ENCODE data around the gene RFLNA. TPM values are rescaled to one million over a fixed set of nuclear protein-coding genes. Genes with fewer than 3 reads are reported as not detected.

Gene RFLNA
- total RNA-seq, 2 donors from 2014 or later = 0.26 TPM; not detected in 1

- H3K9me3 ChIP-seq = no peaks in the 10 kb centered on the region
- DNase-seq (no peak), ATAC-seq (no peak)
- H3K36me3 ChIP-seq (replicated peaks in 1 of 2; ENCODE audit: insufficient read depth in 1 of 2, low read depth in 2 of 2) = no peaks in the 10 kb centered on the region
- no peak overlapping the region for H3K4me3 ChIP-seq
- no peak overlapping the region for H3K27ac ChIP-seq
- no peaks in the 10 kb centered on the region for H3K4me1 ChIP-seq
- 75 to 83% methylated on average over 9 to 10 of the region's 10 CpGs for WGBS, 2 donors
- TF ChIP-seq, protein P1, sequence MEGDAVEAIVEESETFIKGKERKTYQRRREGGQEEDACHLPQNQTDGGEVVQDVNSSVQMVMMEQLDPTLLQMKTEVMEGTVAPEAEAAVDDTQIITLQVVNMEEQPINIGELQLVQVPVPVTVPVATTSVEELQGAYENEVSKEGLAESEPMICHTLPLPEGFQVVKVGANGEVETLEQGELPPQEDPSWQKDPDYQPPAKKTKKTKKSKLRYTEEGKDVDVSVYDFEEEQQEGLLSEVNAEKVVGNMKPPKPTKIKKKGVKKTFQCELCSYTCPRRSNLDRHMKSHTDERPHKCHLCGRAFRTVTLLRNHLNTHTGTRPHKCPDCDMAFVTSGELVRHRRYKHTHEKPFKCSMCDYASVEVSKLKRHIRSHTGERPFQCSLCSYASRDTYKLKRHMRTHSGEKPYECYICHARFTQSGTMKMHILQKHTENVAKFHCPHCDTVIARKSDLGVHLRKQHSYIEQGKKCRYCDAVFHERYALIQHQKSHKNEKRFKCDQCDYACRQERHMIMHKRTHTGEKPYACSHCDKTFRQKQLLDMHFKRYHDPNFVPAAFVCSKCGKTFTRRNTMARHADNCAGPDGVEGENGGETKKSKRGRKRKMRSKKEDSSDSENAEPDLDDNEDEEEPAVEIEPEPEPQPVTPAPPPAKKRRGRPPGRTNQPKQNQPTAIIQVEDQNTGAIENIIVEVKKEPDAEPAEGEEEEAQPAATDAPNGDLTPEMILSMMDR (IDR thresholded peaks at IDR 0.05) = no peak
- TF ChIP-seq POLR2A (IDR thresholded peaks at IDR 0.05) = no peak
- no peaks in the 10 kb centered on the region for H3K27me3 ChIP-seq
- intact Hi-C loops (cut with DNase I) = no loop called here
Observed at GRCh38 chr12:124305136-124305535, 10.2 kb downstream of the RFLNA start.

GRCh38 chr12:124305776-124306685, 11.1 kb downstream of the RFLNA start:
- no peaks in the 10 kb centered on the region for H3K4me1 ChIP-seq
- intact Hi-C loops (cut with DNase I) = no loop called here
- DNase-seq = no peak
- no peaks in the 10 kb centered on the region for H3K27me3 ChIP-seq
- WGBS, 2 donors = 78 to 86% methylated on average over 18 to 24 of the region's 24 CpGs
- TF ChIP-seq POLR2A (IDR thresholded peaks at IDR 0.05) = no peak
- TF ChIP-seq, protein P1 (IDR thresholded peaks at IDR 0.05) = no peak
- H3K36me3 ChIP-seq (replicated peaks in 1 of 2; ENCODE audit: insufficient read depth in 1 of 2, low read depth in 2 of 2) = no peaks in the 10 kb centered on the region
- ATAC-seq = no peak
- no peak overlapping the region for H3K4me3 ChIP-seq
- no peaks in the 10 kb centered on the region for H3K9me3 ChIP-seq
- H3K27ac ChIP-seq = no peak overlapping the region

DNA sequence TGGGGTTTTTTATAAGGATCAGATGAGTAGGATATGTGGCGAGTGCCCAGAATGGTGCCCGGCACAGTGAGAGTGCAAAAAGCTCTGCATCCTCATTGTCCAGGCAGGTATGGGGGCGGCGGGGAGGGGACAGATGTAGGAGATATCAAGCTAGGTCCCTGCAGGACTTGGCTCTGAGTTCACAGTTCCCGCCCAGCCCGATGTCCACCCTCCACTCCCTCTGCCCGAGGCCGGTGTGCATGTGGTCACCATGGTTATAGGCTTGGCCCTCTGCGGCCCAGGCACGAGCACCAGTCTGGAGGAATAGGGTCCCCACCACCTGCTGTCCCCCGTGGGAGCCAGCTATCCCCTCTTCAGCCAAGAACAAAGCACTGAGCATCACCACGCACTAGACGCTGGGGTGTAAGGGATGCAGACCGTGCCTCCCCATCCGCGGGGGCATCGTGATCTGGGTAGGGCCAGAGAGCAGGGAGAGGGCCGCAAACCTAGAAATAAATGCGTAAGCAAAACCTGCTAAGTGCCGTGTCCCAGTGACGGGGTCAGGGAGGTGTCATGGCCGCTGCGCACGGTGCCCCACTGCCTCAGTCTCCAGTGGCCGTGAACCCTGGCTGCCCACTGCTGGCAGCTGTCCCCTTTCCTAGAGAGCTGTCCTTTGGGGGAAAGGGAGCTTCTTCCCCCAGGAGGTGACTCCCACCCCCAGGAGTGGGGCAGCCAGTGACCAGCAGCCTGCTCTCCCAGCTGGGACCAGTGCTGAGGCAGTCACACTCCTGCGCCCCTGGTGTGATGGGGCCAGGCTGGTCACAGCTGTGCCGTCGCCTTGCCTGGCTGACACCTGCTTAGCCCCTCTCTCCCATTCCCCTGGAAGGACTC, 12.0 kb downstream of the RFLNA start:
- DNase-seq = no peak
- 77 to 86% methylated on average over 13 to 22 of the region's 28 CpGs for WGBS, 2 donors
- ATAC-seq = no peak

DNA sequence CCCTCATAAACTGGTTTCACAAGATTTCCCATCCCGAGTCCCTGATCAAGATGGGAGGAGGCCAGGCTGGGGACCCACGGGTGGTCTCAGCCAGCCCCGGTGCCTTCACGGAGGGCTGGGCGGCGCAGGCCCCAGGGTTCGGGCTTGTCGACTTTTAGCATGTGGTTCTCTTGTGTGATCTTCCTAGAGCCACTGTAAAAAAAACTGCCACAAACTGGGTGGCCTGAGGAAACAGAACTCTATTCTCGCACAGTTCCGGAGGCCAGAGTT, 12.6 kb downstream of the RFLNA start:
- intact Hi-C loops (cut with DNase I) = no loop called here
- H3K36me3 ChIP-seq (replicated peaks in 1 of 2; ENCODE audit: insufficient read depth in 1 of 2, low read depth in 2 of 2) = no peaks in the 10 kb centered on the region
- whole genome bisulfite sequencing, 2 donors = 85% methylated on average over 10 of the region's 10 CpGs; no CpG with 5 or more reads in 1 of the 2 donors
- no peak overlapping the region for H3K4me3 ChIP-seq
- H3K27ac ChIP-seq = no peak overlapping the region
- DNase-seq = no peak
- no peaks in the 10 kb centered on the region for H3K27me3 ChIP-seq
- H3K9me3 ChIP-seq = no peaks in the 10 kb centered on the region
- ATAC-seq = no peak
- H3K4me1 ChIP-seq = no peaks in the 10 kb centered on the region
- TF ChIP-seq, protein P1 (IDR thresholded peaks at IDR 0.05) = no peak
- TF ChIP-seq POLR2A (IDR thresholded peaks at IDR 0.05) = no peak

More for the DNA sequence above, 12.0 kb downstream of the RFLNA start:
- Histone ChIP-seq H3K4me3 (no peak overlapping the region), H3K9me3 (no peaks in the 10 kb centered on the region), H3K4me1 (no peaks in the 10 kb centered on the region), H3K27me3 (no peaks in the 10 kb centered on the region), H3K27ac (no peak overlapping the region), H3K36me3 (replicated peaks in 1 of 2; ENCODE audit: insufficient read depth in 1 of 2, low read depth in 2 of 2) (no peaks in the 10 kb centered on the region)
- intact Hi-C loops (cut with DNase I) = no loop called here
- TF ChIP-seq POLR2A (IDR thresholded peaks at IDR 0.05) = no peak
- TF ChIP-seq, protein P1 (IDR thresholded peaks at IDR 0.05) = no peak

All from body of pancreas (tissue), 4 donors.